Thoracic aorta (tissue), 2 donors: ENCODE data around the gene REEP2. TPM values are rescaled to one million over a fixed set of nuclear protein-coding genes. Genes with fewer than 3 reads are reported as not detected.

Experiments
- ATAC-seq: fragments of 150-250 bp; one replicate; pipeline ENCODE4 v1.8.0; 2017; ENCODE audit warnings: low read depth; ENCODE audit not compliant: insufficient number of reproducible peaks, low FRiP score
- DNase-seq: peaks from one replicate; pipeline ENCODE4 v3.0.0-alpha.2; 2020; ENCODE audit warnings: low spot score
- H3K27ac ChIP-seq, 2 donors: fragments of 200-600 bp; sonication (generic); 1 replicate in 1 of 2; 2 replicates in 1 of 2; pipeline ENCODE4 v1.5.1; 2016; ENCODE audit warnings: mild to moderate bottlenecking in 2 of 2, moderate library complexity in 2 of 2
- H3K27me3 ChIP-seq: fragments of 200-600 bp; sonication (generic); replicated peaks from 2 replicates; pipeline ENCODE4 v1.6.0; 2016; ENCODE audit warnings: mild to moderate bottlenecking; ENCODE audit not compliant: insufficient read depth
- H3K36me3 ChIP-seq: fragments of 200-600 bp; sonication (generic); one replicate; pipeline ENCODE4 v1.5.1; 2016
- H3K4me1 ChIP-seq, 2 donors: fragments of 200-600 bp; sonication (generic); 1 replicate in 1 of 2; 2 replicates in 1 of 2; pipeline versions ENCODE4 v1.5.1 to v1.6.0; 2016; ENCODE audit warnings: low read depth in 2 of 2, mild to moderate bottlenecking in 1 of 2; ENCODE audit not compliant: control insufficient read depth in 1 of 2
- H3K4me3 ChIP-seq: fragments of 200-600 bp; sonication (generic); 2 replicates; pipeline ENCODE4 v1.5.1; 2016; ENCODE audit warnings: mild to moderate bottlenecking
- H3K9me3 ChIP-seq: fragments of 200-600 bp; sonication (generic); 2 replicates; pipeline ENCODE4 v1.5.1; 2016
- total RNA-seq, 2 donors: library from RNA; depleted of rRNA; stranded (reverse); fragments of >200 nt; gene quantifications; one replicate each; pipeline versions ENCODE4 v1.1.0 to v1.2.3, GENCODE V29; 2016
- TF ChIP-seq, protein P1 (sequence below): fragments of 200-600 bp; sonication (generic); IDR thresholded peaks from one replicate; pipeline ENCODE4 v1.5.1; 2019; ENCODE audit warnings: antibody characterized with exemption

Gene REEP2
- total RNA-seq, 2 donors from 2014 or later = 8.9 to 11.5 TPM

DNA sequence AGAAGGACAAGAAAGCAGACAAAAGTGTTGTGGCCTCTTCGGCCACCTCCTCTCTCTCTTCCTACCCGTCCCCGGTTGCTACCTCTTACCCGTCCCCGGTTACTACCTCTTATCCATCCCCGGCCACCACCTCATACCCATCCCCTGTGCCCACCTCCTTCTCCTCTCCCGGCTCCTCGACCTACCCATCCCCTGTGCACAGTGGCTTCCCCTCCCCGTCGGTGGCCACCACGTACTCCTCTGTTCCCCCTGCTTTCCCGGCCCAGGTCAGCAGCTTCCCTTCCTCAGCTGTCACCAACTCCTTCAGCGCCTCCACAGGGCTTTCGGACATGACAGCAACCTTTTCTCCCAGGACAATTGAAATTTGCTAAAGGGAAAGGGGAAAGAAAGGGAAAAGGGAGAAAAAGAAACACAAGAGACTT, 28.9 kb downstream of the REEP2 start:
- no peak overlapping the region for H3K27ac ChIP-seq
- peak overlapping the region; percentile 84 for H3K4me3 ChIP-seq
- H3K4me1 ChIP-seq = peaks cover 12 to 36% of the 10 kb centered on the region in 2 donors
- ATAC-seq (no peak), DNase-seq (no peak)
- TF ChIP-seq, protein P1, sequence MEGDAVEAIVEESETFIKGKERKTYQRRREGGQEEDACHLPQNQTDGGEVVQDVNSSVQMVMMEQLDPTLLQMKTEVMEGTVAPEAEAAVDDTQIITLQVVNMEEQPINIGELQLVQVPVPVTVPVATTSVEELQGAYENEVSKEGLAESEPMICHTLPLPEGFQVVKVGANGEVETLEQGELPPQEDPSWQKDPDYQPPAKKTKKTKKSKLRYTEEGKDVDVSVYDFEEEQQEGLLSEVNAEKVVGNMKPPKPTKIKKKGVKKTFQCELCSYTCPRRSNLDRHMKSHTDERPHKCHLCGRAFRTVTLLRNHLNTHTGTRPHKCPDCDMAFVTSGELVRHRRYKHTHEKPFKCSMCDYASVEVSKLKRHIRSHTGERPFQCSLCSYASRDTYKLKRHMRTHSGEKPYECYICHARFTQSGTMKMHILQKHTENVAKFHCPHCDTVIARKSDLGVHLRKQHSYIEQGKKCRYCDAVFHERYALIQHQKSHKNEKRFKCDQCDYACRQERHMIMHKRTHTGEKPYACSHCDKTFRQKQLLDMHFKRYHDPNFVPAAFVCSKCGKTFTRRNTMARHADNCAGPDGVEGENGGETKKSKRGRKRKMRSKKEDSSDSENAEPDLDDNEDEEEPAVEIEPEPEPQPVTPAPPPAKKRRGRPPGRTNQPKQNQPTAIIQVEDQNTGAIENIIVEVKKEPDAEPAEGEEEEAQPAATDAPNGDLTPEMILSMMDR = no peak
- H3K27me3 ChIP-seq = no peaks in the 10 kb centered on the region
- H3K36me3 ChIP-seq = peaks cover 8% of the 10 kb centered on the region
- H3K9me3 ChIP-seq = no peaks in the 10 kb centered on the region

DNA sequence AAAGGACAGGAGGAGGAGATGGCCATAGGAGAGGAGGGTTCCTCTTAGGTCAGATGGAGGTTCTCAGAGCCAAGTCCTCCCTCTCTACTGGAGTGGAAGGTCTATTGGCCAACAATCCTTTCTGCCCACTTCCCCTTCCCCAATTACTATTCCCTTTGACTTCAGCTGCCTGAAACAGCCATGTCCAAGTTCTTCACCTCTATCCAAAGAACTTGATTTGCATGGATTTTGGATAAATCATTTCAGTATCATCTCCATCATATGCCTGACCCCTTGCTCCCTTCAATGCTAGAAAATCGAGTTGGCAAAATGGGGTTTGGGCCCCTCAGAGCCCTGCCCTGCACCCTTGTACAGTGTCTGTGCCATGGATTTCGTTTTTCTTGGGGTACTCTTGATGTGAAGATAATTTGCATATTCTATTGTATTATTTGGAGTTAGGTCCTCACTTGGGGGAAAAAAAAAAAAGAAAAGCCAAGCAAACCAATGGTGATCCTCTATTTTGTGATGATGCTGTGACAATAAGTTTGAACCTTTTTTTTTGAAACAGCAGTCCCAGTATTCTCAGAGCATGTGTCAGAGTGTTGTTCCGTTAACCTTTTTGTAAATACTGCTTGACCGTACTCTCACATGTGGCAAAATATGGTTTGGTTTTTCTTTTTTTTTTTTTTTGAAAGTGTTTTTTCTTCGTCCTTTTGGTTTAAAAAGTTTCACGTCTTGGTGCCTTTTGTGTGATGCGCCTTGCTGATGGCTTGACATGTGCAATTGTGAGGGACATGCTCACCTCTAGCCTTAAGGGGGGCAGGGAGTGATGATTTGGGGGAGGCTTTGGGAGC, 29.5 kb downstream of the REEP2 start:
- Histone ChIP-seq H3K4me1 (peaks cover 9 to 32% of the 10 kb centered on the region in 2 donors), H3K9me3 (no peaks in the 10 kb centered on the region), H3K4me3 (peak overlapping the region; percentile 84), H3K27ac (no peak overlapping the region), H3K27me3 (no peaks in the 10 kb centered on the region), H3K36me3 (peaks cover 8% of the 10 kb centered on the region)
- TF ChIP-seq, protein P1 = no peak
- no peak for DNase-seq
- ATAC-seq = no peak

DNA sequence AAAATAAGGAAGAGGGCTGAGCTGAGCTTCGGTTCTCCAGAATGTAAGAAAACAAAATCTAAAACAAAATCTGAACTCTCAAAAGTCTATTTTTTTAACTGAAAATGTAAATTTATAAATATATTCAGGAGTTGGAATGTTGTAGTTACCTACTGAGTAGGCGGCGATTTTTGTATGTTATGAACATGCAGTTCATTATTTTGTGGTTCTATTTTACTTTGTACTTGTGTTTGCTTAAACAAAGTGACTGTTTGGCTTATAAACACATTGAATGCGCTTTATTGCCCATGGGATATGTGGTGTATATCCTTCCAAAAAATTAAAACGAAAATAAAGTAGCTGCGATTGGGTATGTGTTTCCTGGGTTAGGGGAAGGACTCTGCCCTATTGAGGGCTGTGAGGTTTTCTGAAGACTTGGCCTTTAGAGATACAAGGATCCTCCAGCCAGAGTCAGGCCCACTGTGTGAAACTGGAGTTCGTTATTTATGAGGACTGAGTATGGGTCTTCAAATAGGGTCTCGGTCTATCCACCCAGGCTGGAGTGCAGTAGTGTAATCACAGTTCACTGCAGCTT, 30.2 kb downstream of the REEP2 start:
- peaks cover 8% of the 10 kb centered on the region for H3K36me3 ChIP-seq
- H3K27me3 ChIP-seq = no peaks in the 10 kb centered on the region
- DNase-seq = no peak
- peaks cover 8 to 29% of the 10 kb centered on the region in 2 donors for H3K4me1 ChIP-seq
- ATAC-seq = no peak
- peak overlapping the region in 1 of 2 donors; percentile 12 for H3K27ac ChIP-seq
- no peaks in the 10 kb centered on the region for H3K9me3 ChIP-seq
- H3K4me3 ChIP-seq = peak overlapping the region; percentile 84
- TF ChIP-seq, protein P1 = no peak

DNA sequence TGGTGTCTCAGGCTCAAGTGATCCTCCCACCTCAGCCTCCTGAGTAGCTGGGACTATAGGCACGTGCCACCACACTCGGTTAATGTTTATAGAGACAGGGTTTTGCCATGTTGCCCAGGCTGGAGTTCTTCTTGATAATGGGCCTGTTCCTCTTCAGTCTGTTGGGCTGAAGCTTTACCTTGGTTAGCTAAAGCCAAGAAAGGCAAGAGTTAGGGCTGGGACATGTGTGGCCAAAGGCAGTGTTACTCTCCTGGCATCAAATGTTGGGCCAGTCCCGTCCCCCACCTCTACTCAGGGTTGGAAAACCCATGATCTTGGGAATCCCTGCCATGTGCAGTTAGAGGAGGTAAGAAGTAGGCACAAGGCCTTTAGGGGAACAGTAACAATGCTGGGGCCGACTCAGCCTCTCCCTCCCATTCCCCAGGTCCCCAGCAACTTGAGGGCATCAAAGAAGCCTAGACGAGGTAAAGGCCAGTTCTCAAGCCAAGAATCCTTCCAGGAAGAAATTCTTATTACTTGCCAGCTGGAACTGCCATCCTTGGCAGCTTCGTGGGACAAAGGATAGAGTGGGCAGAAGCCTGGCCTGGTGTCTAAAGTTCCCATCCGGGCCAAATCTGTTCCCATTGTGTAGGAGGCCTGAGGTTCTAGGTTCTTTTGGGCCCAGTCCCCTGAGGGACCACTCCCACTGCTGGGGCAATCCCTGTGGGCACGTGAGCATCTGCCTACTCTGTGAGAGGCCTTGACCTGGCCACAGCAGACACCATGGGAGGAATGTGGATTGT, 30.9 kb downstream of the REEP2 start:
- TF ChIP-seq, protein P1 = no peak
- ATAC-seq = peak; percentile 20
- peak overlapping the region in 1 of 2 donors; percentile 23 for H3K27ac ChIP-seq

More for the DNA sequence above, 30.9 kb downstream of the REEP2 start:
- no peak for DNase-seq
- Histone ChIP-seq H3K4me1 (peaks cover 8 to 29% of the 10 kb centered on the region in 2 donors), H3K27me3 (no peaks in the 10 kb centered on the region), H3K36me3 (peaks cover 8% of the 10 kb centered on the region), H3K4me3 (peak overlapping the region; percentile 14), H3K9me3 (no peaks in the 10 kb centered on the region)
